GM19463 (cell line): ENCODE measurements around the gene PRDM2.
"Not testable (repeated sequence)": the region's sequence is repeated elsewhere in the genome, so short reads cannot be mapped to it uniquely, and the experiment has no call there.

Experiments used
- ATAC-seq: cut with Tn5 transposase; IDR thresholded peaks from one replicate; pipeline ENCODE4 v1.9.1; 2021; ENCODE audit warnings: mild to moderate bottlenecking, moderate library complexity; ENCODE audit not compliant: unreplicated experiment

Gene PRDM2, protein sequence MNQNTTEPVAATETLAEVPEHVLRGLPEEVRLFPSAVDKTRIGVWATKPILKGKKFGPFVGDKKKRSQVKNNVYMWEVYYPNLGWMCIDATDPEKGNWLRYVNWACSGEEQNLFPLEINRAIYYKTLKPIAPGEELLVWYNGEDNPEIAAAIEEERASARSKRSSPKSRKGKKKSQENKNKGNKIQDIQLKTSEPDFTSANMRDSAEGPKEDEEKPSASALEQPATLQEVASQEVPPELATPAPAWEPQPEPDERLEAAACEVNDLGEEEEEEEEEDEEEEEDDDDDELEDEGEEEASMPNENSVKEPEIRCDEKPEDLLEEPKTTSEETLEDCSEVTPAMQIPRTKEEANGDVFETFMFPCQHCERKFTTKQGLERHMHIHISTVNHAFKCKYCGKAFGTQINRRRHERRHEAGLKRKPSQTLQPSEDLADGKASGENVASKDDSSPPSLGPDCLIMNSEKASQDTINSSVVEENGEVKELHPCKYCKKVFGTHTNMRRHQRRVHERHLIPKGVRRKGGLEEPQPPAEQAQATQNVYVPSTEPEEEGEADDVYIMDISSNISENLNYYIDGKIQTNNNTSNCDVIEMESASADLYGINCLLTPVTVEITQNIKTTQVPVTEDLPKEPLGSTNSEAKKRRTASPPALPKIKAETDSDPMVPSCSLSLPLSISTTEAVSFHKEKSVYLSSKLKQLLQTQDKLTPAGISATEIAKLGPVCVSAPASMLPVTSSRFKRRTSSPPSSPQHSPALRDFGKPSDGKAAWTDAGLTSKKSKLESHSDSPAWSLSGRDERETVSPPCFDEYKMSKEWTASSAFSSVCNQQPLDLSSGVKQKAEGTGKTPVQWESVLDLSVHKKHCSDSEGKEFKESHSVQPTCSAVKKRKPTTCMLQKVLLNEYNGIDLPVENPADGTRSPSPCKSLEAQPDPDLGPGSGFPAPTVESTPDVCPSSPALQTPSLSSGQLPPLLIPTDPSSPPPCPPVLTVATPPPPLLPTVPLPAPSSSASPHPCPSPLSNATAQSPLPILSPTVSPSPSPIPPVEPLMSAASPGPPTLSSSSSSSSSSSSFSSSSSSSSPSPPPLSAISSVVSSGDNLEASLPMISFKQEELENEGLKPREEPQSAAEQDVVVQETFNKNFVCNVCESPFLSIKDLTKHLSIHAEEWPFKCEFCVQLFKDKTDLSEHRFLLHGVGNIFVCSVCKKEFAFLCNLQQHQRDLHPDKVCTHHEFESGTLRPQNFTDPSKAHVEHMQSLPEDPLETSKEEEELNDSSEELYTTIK (N-terminal part only)

DNA sequence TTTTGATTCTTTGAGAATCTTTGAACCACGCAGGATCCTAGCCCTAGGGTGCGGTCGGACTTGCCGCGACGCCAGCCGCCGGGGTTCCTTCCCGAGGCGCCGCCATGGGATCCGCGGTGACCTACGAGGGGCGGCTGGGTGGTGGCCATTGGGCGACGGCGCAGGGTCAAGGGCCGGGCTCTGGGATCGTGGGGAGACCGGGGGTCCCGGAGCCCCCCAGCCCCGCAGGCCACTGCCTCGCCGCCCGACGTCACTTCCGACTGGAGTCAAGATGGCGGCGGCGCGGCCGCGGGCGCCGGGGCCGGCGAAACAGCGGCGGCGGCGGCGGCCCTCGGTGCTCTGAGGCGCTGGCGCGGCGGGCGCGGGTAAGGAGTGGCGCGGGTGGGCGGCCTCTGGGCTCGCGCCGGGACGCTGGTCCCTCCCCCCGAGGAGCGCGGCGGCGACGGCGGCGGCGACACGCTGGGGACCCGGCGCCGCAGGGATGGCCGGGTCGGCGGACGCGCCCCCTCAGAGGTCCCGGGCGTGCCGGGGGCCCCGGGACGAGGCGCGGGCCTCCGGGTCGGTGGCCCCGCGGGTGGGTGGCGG, at the start of gene PRDM2:
Gene PRDM2 (plus strand): TSS at position 253 of the 585 bp plus-strand sequence. CDS start 15,418 bp downstream, outside the sequence.
- ATAC-seq, result peak; percentile 33

DNA sequence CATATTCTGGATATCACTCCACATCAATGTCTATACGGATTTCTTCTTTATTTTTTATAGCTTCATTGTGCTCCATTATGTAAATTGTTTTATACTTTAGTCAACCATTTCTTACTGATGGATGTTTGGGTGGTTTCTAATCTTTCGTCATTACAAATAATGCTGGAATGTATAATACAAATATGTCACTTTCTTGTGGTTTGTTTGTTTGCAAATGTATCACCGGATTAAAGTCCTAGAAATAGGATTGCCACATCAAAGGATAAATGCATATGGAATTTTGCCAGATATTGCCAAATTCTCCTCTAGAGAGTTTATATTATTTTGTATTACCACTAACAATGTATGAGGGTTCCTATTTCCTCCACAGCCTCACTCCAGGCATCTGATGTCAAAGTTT, 48.7 kb upstream of the PRDM2 start:
- ATAC-seq, result no peak

GRCh38 chr1:13652238-13652637, 47.8 kb upstream of the PRDM2 start:
- no peak for ATAC-seq

- no peak for ATAC-seq
Measured at GRCh38 chr1:13661539-13661938, 38.4 kb upstream of the PRDM2 start.

DNA sequence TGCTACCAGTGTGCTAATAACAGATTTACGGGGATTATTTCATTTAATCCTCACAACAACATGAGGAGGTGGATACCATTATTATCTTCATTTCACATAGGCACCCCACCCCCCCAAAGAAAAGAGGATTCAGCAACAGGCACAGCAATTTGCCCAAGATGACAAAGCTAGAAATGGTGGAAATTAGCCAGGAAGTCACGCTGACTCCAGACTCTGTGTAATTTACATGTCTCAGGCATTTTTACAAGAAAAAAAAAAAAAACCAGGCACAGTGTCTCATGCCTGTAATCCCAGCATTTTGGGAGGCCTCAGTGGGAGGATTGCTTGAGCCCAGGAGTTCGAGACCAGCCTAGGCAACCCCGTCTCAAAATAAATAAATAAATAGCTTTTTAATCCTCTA, 37.5 kb upstream of the PRDM2 start:
- no peak for ATAC-seq

GRCh38 chr1:13663969-13664368, 36.0 kb upstream of the PRDM2 start:
- ATAC-seq, result no peak

DNA sequence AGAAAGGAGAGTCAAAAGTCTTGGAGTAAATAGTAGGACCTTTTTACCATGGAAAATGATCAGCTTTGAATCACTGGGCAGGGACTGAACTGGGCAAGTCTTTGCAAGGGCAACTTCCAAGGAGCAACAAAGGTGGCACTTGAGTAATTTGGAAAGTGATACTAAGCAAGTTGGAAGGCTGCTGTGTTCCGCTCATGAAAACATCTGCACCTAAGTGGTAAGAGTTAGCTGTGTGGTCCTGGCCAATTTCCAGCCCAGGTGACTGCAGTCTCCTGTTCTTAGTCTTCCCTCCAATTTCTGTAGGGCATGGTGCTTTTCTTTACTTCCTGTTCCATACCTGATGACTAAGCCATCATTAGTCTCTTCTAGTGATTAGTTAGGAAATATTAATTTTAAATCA, 35.5 kb upstream of the PRDM2 start:
- ATAC-seq, result no peak

GRCh38 chr1:13666317-13666716, 33.7 kb upstream of the PRDM2 start:
- ATAC-seq, result no peak

- no peak for ATAC-seq
Measured at GRCh38 chr1:13667691-13668090, 32.3 kb upstream of the PRDM2 start.

DNA sequence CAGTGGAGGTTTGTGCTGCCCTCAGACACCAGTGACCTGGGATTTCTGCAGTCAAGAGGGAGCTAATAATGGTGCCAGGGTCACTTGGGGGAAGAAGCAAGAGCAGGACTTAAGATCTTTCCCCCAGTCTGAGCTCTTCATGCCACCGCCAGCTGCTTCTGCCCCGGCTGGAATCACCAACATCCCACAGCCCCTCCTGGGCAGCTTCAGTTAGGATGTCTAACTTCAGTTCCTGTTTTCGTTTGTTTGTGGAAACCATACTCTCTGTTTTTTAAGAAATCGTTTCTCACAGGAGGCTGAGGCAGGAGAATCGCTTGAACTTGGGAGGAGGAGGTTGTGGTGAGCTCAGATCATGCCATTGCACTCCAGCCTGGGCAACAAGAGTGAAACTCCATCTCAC, 25.6 kb upstream of the PRDM2 start:
- ATAC-seq, result no peak

DNA sequence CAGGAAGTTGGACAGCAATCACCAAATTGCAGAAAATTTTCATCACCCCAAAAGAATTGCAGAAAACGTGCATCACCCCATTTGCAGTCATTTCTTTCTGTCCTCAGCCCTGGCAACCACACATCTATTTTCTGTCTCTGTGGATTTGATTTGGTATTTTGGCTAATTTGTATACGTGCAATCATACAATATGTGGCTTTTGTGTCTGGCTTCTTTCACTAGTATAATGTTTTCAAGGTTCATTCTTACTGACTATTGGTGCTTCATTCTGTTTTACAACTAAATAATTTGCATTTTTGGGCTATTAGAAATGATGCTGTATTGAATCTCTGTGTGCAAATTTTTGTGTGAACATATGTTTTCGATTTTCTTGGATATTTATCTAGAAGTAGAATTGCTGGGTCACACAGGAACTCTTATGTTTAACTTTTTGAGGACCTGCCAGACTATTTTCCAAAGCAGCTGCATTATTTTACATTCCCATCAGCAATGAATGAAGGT, 24.8 kb upstream of the PRDM2 start:
- ATAC-seq, result no peak

DNA sequence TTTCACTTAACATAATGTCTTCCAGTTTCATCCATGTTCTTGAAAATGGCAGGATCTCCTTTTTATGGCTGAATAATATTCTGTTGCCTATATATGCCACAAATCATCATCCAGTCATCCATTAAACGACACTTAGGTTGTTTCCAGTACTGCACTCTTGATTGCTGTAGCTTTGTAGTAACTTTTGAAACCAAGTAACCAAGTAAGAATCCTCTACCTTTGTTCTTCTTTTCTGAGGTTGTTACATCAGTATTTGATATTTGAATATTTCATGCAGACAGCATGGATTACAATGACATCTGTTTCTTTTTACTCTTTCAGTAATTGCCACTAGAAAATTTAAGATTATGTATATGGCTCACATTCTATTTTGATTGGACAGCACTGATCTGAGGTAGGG, 22.1 kb upstream of the PRDM2 start:
- no peak for ATAC-seq

- no peak for ATAC-seq
Measured at GRCh38 chr1:13679651-13680050, 20.3 kb upstream of the PRDM2 start.

GRCh38 chr1:13680609-13681008, 19.4 kb upstream of the PRDM2 start:
- ATAC-seq, result not testable (repeated sequence)

- ATAC-seq, result no peak
Measured at GRCh38 chr1:13681921-13682320, 18.1 kb upstream of the PRDM2 start.

DNA sequence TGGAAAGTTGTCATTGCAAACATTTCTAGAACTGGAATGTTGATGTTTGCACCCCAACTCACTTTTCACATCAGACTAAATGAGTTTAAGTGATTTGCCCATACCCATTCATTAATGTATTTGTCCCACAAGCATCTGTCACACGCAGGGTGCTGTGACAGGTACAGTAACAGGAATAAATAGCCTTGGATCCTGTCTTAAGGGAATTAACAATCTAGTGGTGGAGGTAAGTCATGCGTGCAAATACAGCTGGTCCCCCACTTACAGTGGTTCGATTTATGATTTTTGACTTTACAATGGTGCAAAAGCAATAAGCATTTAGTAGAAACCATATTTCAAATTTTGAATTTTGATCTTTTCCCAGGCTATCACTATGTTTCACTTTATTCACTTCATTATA, 17.5 kb upstream of the PRDM2 start:
- no peak for ATAC-seq

DNA sequence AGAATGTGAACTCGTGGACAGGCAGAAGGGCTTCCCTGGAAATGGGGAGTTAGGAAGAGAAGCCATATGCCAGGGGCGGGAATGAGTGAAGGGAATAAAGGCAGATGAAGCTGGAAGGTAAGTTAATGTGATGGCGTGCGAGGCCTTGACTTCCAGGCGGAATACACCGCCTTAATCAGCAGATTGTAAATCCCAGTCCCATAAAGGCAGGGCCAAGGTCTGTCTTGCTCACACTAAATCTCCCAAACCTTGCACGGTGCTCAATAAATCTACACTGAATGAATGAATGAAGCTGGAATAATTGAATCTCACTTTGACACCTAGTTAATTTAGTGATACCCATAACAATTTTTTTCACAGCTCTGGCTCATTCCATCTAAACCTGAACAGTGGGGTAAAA, 16.8 kb upstream of the PRDM2 start:
- ATAC-seq, result no peak

GRCh38 chr1:13687151-13687715, 12.8 kb upstream of the PRDM2 start:
- ATAC-seq, result no peak

DNA sequence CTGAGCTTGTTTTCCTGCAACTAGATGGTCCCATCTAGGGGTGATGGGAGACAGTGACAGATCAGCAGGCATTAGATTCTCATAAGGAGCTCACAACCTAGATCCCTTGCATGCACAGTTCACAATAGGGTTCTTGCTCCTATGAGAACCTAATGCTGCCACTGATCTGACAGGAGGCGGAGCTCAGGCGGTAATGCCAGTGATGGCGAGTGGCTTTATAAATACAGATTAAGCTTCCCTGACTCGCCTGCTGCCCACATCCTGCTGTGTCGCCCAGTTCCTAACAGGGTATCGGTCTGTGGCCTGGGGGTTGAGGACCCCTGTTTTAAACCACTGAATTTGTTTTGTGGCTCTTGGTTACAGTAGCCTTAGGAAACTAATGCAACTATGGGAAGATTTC, 6.9 kb upstream of the PRDM2 start:
- ATAC-seq, result not testable (repeated sequence)
